Body of pancreas (tissue), 4 donors: ENCODE data around the gene CISH. TPM values are rescaled to one million over a fixed set of nuclear protein-coding genes. Genes with fewer than 3 reads are reported as not detected.

Experiments
- ATAC-seq: fragments of 150-250 bp; one replicate; pipeline ENCODE4 v1.9.1; 2016
- DNase-seq, 4 donors: peaks; one replicate each; pipeline ENCODE4 v3.0.0-alpha.2; 2019
- H3K27ac ChIP-seq, 4 donors: fragments of 200-600 bp; sonication (generic); 1 replicate in 3 of 4; 2 replicates in 1 of 4; pipeline versions ENCODE4 v1.5.1 to v1.6.1; 2016 to 2019; ENCODE audit warnings: mild to moderate bottlenecking in 1 of 4, mixed read lengths in 1 of 4, moderate library complexity in 1 of 4
- H3K27me3 ChIP-seq, 2 donors: fragments of 200-600 bp; sonication (generic); one replicate each; pipeline ENCODE4 v1.6.0; 2016; ENCODE audit warnings: mild to moderate bottlenecking in 1 of 2
- H3K36me3 ChIP-seq, 2 donors: fragments of 200-600 bp; sonication (generic); replicated peaks in 1 of 2; 2 replicates each; pipeline ENCODE4 v1.5.1; 2016; ENCODE audit warnings: low read depth in 2 of 2; ENCODE audit not compliant: insufficient read depth in 1 of 2
- H3K4me1 ChIP-seq: fragments of 200-600 bp; sonication (generic); one replicate; pipeline ENCODE4 v1.6.0; 2016
- H3K4me3 ChIP-seq, 2 donors: fragments of 200-600 bp; sonication (generic); 1 replicate in 1 of 2; 2 replicates in 1 of 2; pipeline ENCODE4 v1.5.1; 2016 to 2019
- H3K9me3 ChIP-seq, 3 donors: fragments of 200-600 bp; sonication (generic); 1 replicate in 2 of 3; 2 replicates in 1 of 3; pipeline ENCODE4 v1.5.1; 2016
- POLR2A ChIP-seq, 3 donors: fragments of 450-650 bp; IDR thresholded peaks; one replicate each; pipeline ENCODE4 v1.6.1; 2016; ENCODE audit warnings: antibody characterized with exemption in 3 of 3, mild to moderate bottlenecking in 2 of 3
- WGBS, 2 donors: methylation state at CpG; one replicate each; pipeline ENCODE4 v1.1.5; 2017; 5-methylcytosine and 5-hydroxymethylcytosine counted together
- intact Hi-C: fragments of 100-400 bp; cut with DNase I; formaldehyde crosslinking; loops from one replicate; pipeline ENCODE4 v1.15.1; 2023
- total RNA-seq, 2 donors: library from RNA; depleted of rRNA; stranded (reverse); fragments of >200 nt; gene quantifications; one replicate each; pipeline ENCODE4 v1.1.0, GENCODE V29; 2016
- TF ChIP-seq, protein P1 (sequence below), 7 experiments: fragments of 450-650 bp in 4 of 7; fragments of 200-600 bp in 3 of 7; sonication (generic) in 3 of 7; IDR thresholded peaks; one replicate each; pipeline ENCODE4 v1.5.1; 2016 to 2019; ENCODE audit warnings: antibody characterized with exemption in 7 of 7

CISH gene
- total RNA-seq, 2 donors from 2014 or later, result 4.9 to 19.8 TPM

DNA sequence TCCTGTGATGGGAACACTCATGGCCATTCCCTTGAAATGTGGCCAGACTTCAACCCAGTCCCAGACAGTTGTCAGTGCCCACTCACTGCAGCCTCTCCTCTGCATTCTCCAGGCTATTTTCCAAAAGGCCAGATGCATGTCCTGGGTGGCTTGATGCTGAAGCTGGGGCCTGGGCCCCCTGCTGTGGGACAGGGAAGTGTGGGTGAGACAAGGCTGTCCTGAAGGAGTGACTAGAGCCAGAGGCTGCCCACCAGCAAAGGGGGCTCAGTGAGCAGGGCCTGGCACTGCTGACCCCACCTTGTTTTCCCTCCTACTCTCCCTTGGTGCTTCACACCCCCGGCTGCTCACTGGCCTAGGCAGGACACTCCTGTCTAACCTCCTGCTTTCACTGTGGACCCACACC, 11.9 kb downstream of the CISH start:
- no peak for TF ChIP-seq POLR2A (IDR thresholded peaks at IDR 0.05)
- TF ChIP-seq, protein P1, sequence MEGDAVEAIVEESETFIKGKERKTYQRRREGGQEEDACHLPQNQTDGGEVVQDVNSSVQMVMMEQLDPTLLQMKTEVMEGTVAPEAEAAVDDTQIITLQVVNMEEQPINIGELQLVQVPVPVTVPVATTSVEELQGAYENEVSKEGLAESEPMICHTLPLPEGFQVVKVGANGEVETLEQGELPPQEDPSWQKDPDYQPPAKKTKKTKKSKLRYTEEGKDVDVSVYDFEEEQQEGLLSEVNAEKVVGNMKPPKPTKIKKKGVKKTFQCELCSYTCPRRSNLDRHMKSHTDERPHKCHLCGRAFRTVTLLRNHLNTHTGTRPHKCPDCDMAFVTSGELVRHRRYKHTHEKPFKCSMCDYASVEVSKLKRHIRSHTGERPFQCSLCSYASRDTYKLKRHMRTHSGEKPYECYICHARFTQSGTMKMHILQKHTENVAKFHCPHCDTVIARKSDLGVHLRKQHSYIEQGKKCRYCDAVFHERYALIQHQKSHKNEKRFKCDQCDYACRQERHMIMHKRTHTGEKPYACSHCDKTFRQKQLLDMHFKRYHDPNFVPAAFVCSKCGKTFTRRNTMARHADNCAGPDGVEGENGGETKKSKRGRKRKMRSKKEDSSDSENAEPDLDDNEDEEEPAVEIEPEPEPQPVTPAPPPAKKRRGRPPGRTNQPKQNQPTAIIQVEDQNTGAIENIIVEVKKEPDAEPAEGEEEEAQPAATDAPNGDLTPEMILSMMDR (IDR thresholded peaks at IDR 0.05), result no peak
- ATAC-seq (no peak), DNase-seq (no peak)
- Histone ChIP-seq H3K9me3 (no peaks in the 10 kb centered on the region), H3K36me3 (no peaks in the 10 kb centered on the region), H3K4me1 (peaks cover 69% of the 10 kb centered on the region), H3K27ac (peak overlapping the region; percentile 97 to 100 (median 99)), H3K4me3 (no peak overlapping the region), H3K27me3 (no peaks in the 10 kb centered on the region)
- intact Hi-C loops, result no loop called here
- WGBS, 2 donors, result 57 to 64% methylated on average over 1 of the region's 1 CpG

- no peak for DNase-seq
- Histone ChIP-seq H3K4me1 (peaks cover 65% of the 10 kb centered on the region), H3K4me3 (no peak overlapping the region), H3K27me3 (no peaks in the 10 kb centered on the region), H3K27ac (peak overlapping the region in 3 of 4 donors; percentile 97 to 100 (median 98)), H3K9me3 (no peaks in the 10 kb centered on the region), H3K36me3 (no peaks in the 10 kb centered on the region)
- 90 to 91% methylated on average over 4 to 6 of the region's 6 CpGs for WGBS, 2 donors
- TF ChIP-seq, protein P1 (IDR thresholded peaks at IDR 0.05), result no peak
- TF ChIP-seq POLR2A (IDR thresholded peaks at IDR 0.05), result no peak
- intact Hi-C loops, result no loop called here
- no peak for ATAC-seq
Measured at GRCh38 chr3:50599115-50599715, 12.4 kb downstream of the CISH start.

DNA sequence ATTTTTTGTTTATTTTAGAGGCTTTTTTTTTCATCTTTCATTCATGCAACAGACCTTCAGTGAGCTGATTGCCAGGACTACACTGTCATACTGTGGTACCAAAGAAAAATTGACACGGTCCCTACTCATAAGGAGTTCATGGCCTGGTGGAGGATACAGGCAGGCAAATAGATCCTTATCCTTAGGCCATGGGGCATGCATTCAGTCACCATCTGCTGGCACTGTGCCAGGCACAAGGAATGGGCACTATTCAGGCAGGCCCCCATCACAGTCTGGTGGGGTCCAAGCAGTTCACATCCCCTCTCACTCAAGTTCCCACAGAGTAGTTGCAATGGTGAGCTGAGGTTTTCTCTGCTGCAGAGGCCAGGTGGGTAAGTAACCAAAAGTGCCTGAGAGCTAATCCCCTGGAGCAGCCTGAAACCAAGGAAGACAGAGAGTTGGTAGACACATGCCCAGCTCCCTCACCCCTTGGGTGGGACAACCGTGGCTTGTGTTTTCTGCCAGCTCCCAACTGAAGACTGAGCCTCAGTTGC, 17.3 kb downstream of the CISH start:
- TF ChIP-seq, protein P1 (IDR thresholded peaks at IDR 0.05), result no peak
- TF ChIP-seq POLR2A (IDR thresholded peaks at IDR 0.05), result no peak
- ATAC-seq (no peak), DNase-seq (no peak)
- Histone ChIP-seq H3K4me1 (peaks cover 48% of the 10 kb centered on the region), H3K27me3 (no peaks in the 10 kb centered on the region), H3K4me3 (no peak overlapping the region), H3K36me3 (no peaks in the 10 kb centered on the region), H3K27ac (no peak overlapping the region), H3K9me3 (no peaks in the 10 kb centered on the region)
- intact Hi-C loops, result no loop called here
- WGBS, 2 donors, result 16 to 21% methylated on average over 2 of the region's 2 CpGs

- TF ChIP-seq POLR2A (IDR thresholded peaks at IDR 0.05), result no peak
- TF ChIP-seq, protein P1 (IDR thresholded peaks at IDR 0.05), result no peak
- H3K36me3 ChIP-seq, result no peaks in the 10 kb centered on the region
- no peak overlapping the region for H3K4me3 ChIP-seq
- DNase-seq, result no peak
- no peaks in the 10 kb centered on the region for H3K9me3 ChIP-seq
- intact Hi-C loops, result no loop called here
- ATAC-seq, result peak; percentile 23
- H3K4me1 ChIP-seq, result peaks cover 51% of the 10 kb centered on the region
- no peak overlapping the region for H3K27ac ChIP-seq
- WGBS, 2 donors, result 27 to 29% methylated on average over 4 to 5 of the region's 5 CpGs
- H3K27me3 ChIP-seq, result no peaks in the 10 kb centered on the region
Measured at GRCh38 chr3:50592568-50592967, 19.0 kb downstream of the CISH start.
